GM19351 (cell line): Measurements from ENCODE around the gene COG1.

ENCODE experiments used
- ATAC-seq: cut with Tn5 transposase; IDR thresholded peaks from one replicate; pipeline ENCODE4 v1.9.1; 2021; ENCODE audit warnings: mild to moderate bottlenecking, moderate library complexity; ENCODE audit not compliant: unreplicated experiment

The COG1 gene

GRCh38 chr17:73166731-73167581 lies 25.9 kb upstream of the COG1 start:
- no peak for ATAC-seq

DNA sequence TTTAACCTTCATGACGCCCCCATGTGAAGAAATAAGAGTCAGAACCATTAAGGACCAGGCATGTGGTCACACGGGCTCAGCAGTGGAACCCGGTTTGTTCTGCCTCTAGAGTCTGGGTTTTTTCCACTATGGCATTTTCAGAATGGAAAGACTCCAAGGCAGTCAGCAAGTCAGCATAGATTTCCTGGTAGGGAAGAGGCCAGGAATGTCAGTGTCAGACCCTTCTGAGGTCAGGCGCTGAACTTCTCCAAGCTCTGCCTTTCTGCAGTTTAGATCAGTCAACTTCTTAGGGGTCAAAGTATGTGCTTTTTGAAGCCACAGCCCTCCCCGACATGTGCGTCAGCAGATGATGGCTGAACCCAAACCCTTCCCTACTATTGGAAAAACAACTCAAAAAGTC lies 24.2 kb upstream of the COG1 start:
- no peak for ATAC-seq

GRCh38 chr17:73170324-73170723 lies 22.5 kb upstream of the COG1 start:
- no peak for ATAC-seq

GRCh38 chr17:73172252-73172651 lies 20.6 kb upstream of the COG1 start:
- no peak for ATAC-seq

GRCh38 chr17:73174126-73174525 lies 18.7 kb upstream of the COG1 start:
- ATAC-seq = no peak

DNA sequence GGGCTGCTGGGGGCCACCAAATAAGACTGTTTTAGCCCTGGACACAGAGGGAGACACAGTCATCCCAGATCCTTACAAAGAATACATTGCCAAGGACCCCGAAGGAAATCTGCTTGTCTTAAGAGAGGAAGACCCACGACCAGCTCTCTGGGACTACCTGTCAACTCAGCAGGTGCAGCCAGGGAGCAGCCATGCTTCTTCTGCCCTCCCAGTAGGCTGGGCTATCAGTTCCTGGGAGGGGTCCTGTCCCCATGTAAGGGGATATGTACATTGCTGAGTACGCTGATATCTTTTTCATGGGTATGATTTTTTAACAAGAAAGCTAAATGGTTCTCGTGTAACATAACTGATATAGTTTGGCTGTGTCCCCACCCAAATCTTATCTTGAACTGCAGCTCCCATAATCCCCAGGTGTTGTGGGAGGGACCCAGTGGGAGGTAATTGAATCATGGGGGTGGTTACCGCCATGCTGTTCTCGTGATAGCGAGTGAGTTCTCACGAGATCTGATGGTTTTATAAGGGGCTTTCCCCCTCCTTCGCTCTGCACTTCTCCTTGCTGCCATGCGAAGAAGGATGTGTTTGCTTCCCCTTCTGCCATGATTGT lies 16.8 kb upstream of the COG1 start:
- ATAC-seq = no peak

GRCh38 chr17:73179387-73179786 lies 13.5 kb upstream of the COG1 start:
- no peak for ATAC-seq

- no peak for ATAC-seq
Measured at GRCh38 chr17:73179878-73180277, 13.0 kb upstream of the COG1 start.

GRCh38 chr17:73182616-73183310 lies 10.1 kb upstream of the COG1 start:
- ATAC-seq = no peak

DNA sequence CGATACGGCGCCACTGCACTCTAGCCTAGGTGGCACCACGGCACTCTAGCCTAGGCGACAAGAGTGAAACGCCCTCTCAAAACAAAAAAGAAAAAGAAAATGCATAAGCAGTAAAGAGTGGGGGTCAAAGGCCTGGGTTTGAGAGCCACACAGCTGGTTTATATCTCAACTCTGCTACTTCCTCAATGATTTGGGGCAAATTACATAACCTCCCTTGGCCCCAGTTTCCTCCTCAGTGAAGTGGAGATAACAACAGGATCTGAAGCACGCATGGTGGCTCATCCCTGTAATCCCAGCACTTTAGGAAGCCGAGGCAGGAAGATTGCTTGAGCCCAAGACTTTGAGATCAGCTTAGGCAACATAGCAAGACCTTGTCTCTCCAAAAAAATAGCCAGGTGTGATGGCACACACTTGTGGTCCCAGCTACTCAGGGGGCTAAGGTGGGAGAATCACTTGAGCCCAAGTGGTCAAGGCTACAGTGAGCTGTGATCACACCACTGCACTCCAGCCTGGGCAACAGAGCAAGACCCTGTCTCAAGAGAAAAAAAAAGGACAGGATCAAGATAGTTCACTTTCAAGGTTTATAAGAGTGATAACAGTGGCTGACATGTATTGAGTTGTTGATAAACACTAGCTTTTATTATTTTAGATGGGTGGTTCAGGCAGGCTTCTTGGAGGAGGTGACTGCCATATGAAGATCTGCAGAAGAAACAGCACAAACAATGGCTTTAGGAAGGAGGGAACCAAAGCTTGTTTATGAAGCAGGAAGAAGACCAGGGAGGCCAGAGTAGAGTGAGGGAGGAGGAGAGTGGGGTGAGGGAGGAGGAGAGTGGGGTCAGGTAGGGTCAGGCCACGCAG lies 8.5 kb upstream of the COG1 start:
- ATAC-seq = no peak

- ATAC-seq = no peak
Measured at GRCh38 chr17:73186283-73187050, 6.4 kb upstream of the COG1 start.

DNA sequence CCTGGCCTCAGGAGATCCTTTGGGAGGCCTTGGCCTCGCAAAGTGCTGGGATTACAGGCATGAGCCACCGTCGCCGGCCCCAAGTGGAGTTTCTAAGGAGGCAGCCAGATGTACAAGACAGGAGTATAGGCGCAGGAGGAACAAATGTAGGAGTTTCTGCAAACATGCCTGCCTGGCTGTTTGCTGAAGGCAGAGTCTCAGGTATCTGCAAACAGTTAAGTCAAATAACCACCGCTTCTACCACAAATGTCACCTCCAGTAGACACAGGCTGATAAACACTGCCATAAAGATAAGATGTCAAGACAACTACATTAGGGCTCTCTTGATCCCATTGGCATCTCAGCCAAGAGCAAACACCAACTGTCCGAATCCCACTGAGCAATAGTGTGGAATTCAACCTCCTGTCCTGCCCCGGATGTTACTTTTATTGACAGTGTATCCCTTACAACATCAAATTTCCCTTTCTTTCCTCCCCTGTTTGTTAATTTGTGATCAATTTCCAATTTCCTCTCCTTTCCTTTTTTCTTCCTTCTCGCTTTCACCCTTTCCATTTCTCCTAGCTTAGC lies 5.6 kb upstream of the COG1 start:
- ATAC-seq = no peak

- ATAC-seq = no peak
Measured at GRCh38 chr17:73188011-73188410, 4.8 kb upstream of the COG1 start.

DNA sequence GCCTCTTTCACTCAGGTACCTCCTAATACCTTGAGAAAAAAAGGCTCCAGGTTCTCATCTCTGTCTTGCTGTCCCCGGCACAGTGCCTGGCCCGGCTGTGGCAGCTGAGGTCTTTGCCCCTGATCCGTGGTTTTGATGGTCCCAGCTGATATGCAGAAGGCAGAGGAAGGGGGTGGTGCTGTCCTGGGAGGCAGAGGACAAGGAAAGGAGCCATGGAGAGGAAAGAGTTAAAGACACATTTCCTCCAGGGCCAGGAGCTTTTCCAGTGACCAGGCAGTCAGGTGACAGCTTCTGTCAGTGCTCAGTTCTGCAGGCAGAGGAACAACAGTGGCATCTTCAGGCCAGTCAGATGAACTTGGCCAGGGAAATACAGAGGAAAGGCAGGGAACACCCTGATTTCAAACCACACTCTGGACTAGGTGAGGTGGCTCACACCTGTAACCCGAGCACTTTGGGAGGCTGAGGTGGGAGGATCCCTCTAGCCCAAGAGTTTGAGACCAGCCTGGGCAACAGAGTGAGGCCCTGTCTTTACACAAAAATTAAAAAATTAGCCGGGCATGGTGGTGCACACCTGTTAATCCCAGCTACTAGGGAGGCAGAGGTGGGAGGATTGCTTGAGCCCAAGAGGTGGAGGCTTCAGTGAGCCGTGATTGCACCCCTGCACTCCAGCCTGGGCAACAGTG lies 3.3 kb upstream of the COG1 start:
- ATAC-seq = no peak

DNA sequence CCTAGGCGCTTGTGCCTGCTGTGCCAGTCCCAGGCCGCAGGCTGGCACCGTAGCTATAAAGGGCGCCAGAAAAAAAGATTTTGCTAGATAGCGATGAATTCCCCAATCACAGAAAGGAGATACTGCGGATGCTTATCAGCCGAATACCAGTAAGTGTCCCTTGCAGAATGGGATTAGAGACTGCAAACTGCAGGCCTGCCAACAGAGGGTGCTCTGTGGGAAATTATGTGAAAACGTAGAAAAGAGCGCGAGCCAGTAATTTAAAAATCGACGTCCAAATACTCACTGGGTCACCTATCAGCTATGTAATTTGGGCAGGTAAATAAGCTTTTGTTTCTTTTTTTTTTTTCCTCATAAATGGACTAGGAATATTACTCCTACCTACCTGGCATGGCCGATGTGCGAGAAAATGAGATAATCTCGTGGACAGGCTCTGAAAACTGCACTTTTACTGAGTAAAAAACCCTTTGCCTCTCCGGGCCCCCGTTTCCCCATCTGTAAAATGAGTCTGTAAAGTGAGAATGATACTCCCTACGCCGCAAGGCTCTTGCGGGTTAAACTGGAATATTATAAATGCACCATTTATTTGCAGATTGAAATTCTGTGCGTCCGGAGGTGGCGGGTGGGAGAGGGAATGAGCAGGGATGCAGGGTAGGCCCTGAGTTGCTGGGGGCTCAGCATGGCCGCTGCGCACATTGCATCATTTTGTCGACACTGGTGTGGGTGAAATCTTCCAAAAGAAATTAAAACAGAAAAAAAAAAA lies 1.2 kb upstream of the COG1 start:
- peak; percentile 37 for ATAC-seq

- peak; percentile 65 for ATAC-seq
Measured at GRCh38 chr17:73192206-73192893, 505 bp upstream of the COG1 start.

DNA sequence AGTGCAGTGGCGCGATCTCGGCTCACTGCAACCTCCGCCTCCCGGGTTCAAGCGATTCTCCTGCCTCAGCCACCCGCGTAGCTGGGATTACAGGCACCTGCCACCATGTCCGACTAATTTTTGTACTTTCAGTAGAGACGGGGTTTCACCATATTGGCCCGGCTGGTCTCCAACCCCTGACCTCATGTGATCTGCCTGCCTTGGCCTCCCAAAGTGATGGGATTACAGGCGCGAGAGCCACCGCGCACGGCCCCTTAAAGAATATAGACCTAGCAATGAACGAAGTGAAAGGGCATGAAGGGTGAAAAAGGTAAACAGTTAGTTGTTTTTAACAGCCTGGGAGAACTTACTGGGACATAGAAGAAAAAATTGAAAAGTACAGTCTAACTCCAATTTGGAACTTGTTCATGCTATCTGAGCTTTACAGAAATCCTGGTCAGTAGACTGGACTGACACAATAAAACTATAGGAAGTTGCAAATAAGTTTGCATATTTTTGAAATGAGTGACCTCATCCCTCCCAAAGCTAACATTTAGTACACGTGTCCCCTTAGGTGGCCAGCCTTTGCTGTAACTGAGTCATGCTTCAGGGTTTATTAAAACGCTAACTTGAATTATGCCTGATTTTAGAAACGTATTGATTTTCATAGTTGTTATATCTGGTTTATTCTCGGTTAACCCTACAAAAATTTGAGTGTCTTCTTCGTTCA lies 1.8 kb downstream of the COG1 start:
- ATAC-seq = no peak
